Dedifferentiated amniotic fluid mesenchymal stem cell (primary cell): ENCODE measurements around the gene EFCAB13.

Experiments
- DNase-seq: peaks from one replicate; pipeline ENCODE4 v3.0.0-alpha.2; 2016; ENCODE audit errors: extremely low spot score

EFCAB13 gene

GRCh38 chr17:47295037-47295873 lies 28.5 kb upstream of the EFCAB13 start:
- DNase-seq = no peak

GRCh38 chr17:47295874-47296255 lies 27.9 kb upstream of the EFCAB13 start:
- DNase-seq = no peak

- no peak for DNase-seq
Measured at GRCh38 chr17:47297661-47298400, 25.9 kb upstream of the EFCAB13 start.

GRCh38 chr17:47298712-47299111 lies 25.0 kb upstream of the EFCAB13 start:
- DNase-seq = no peak

GRCh38 chr17:47299239-47299910 lies 24.4 kb upstream of the EFCAB13 start:
- no peak for DNase-seq

GRCh38 chr17:47300718-47301117 lies 23.0 kb upstream of the EFCAB13 start:
- no peak for DNase-seq

GRCh38 chr17:47301161-47301560 lies 22.6 kb upstream of the EFCAB13 start:
- DNase-seq = no peak

GRCh38 chr17:47301831-47302230 lies 21.9 kb upstream of the EFCAB13 start:
- no peak for DNase-seq

GRCh38 chr17:47304186-47304585 lies 19.6 kb upstream of the EFCAB13 start:
- no peak for DNase-seq

- peak; percentile 89 for DNase-seq
Measured at GRCh38 chr17:47305302-47305923, 18.3 kb upstream of the EFCAB13 start.

- DNase-seq = no peak
Measured at GRCh38 chr17:47310186-47310733, 13.5 kb upstream of the EFCAB13 start.

- DNase-seq = no peak
Measured at GRCh38 chr17:47311420-47311819, 12.3 kb upstream of the EFCAB13 start.

- DNase-seq = peak; percentile 89
Measured at GRCh38 chr17:47315451-47316266, 8.1 kb upstream of the EFCAB13 start.

GRCh38 chr17:47316311-47316710 lies 7.4 kb upstream of the EFCAB13 start:
- peak; percentile 19 for DNase-seq

- DNase-seq = no peak
Measured at GRCh38 chr17:47317119-47317518, 6.6 kb upstream of the EFCAB13 start.

GRCh38 chr17:47318197-47318918 lies 5.4 kb upstream of the EFCAB13 start:
- no peak for DNase-seq

- DNase-seq = no peak
Measured at GRCh38 chr17:47320879-47321502, 2.8 kb upstream of the EFCAB13 start.

- DNase-seq = no peak
Measured at GRCh38 chr17:47324224-47325020, 667 bp downstream of the EFCAB13 start.

- no peak for DNase-seq
Measured at GRCh38 chr17:47325176-47325575, 1.4 kb downstream of the EFCAB13 start.
